ENCODE data around the gene DGKQ.
"Not testable (repeated sequence)": the region's sequence is repeated elsewhere in the genome, so short reads cannot be mapped to it uniquely, and the experiment has no call there.

Gene DGKQ

DNA sequence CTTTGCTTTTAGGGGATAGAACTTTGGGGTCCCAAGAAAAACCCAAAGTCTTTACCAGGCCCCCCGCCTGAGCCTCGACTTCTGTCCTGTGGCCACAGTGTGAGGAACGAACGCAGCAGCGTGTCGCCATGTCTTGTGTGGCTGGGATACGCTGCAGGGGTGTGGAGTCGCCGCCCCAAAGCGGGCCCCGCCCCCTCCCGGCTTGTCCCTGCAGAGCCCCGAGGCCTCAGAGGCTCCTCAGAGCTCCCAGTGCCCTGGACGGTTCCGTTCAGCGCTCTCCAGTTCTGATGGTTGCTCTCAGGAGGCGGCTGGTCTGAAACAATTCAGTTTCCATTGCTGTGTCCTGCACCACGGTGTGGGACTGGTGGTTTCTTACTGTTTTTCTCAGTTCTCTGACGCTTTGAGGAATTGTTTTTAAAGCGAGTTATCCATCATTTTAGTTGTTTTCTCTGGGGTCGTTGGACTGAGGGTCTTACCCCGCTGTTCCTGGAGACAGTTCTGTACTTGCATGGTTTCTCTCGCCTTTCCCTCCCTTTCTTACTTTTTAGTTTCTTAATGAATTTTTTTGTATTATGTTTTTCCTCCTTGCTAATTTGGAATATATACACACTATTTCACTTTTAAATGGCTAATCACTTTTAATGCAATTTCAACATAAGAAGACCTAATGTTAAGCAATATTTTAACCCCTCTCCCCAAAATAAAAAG lies 11.9 kb upstream of the DGKQ start:
- in situ Hi-C loops (cut with HindIII; ENCODE audit: low pct_ligation_motif_present, low pct_unique_long_range_greater_than_20kb, low sequenced_read_pairs): no loop called here

GRCh38 chr4:984336-985054 lies 11.1 kb upstream of the DGKQ start:
- DNase-seq: no peak
- in situ Hi-C loops (cut with HindIII; ENCODE audit: low pct_ligation_motif_present, low pct_unique_long_range_greater_than_20kb, low sequenced_read_pairs): no loop called here

More for the DNA sequence above, 11.9 kb upstream of the DGKQ start:
- no peak for DNase-seq

DNA sequence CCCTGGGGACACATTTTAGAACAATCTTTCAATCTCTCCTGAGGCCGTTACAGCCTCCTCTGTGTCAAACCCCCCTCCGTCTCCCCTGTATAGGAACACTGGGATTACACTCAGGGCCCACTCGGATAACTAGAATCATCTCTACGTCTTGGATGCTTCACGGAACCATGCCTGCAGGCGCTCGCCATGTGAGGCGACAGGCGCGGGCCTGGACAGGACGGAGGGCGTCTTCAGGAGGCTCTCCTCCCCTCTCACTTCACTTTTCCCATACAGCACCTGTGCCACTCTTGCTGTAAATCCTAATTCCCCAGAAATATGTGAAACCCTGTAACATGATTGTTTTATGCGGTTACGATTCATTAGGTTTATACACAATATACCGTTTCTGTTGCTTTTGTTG lies 9.4 kb upstream of the DGKQ start:
- in situ Hi-C loops (cut with HindIII; ENCODE audit: low pct_ligation_motif_present, low pct_unique_long_range_greater_than_20kb, low sequenced_read_pairs): no loop called here
- DNase-seq: no peak

- in situ Hi-C loops (cut with HindIII; ENCODE audit: low pct_ligation_motif_present, low pct_unique_long_range_greater_than_20kb, low sequenced_read_pairs): no loop called here
- DNase-seq: no peak
Measured at GRCh38 chr4:982291-982690, 8.9 kb upstream of the DGKQ start.

DNA sequence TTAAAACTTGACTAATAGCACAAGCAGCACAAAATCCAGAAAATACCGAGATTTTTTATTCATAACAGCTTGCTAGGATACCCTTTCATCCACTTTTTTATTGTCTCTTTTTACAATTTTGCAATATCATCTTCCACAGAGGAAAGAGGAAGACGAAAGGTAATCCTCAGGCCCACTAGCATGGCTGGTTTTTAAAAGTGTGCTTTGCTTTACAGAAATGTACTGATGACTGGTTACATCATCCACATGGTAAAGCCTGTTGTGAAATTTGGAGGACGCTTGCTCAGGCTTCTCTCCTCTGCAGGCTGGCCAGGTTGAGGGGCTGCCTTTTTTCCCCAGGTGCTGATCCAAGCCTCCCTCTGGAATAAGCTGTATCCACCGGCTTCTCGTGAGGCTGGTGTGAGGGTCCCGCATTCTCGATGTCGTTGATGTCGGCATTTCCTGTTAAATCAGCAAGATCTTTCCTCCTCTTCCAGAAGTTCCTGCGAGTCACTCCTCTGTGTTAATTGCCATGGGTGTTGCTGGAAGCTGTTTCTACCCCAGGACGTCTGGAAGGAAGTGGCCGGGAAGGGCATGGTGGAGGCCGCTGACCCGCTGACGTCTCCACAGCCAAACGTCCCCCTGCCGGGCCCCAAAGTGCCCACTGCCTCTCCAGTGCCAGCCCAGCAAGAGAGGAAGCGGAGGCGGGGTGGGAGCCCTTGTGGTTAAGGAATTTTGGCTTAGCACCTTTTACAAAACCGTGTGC lies 5.8 kb upstream of the DGKQ start:
- in situ Hi-C loops (cut with HindIII; ENCODE audit: low pct_ligation_motif_present, low pct_unique_long_range_greater_than_20kb, low sequenced_read_pairs): no loop called here
- no peak for DNase-seq

DNA sequence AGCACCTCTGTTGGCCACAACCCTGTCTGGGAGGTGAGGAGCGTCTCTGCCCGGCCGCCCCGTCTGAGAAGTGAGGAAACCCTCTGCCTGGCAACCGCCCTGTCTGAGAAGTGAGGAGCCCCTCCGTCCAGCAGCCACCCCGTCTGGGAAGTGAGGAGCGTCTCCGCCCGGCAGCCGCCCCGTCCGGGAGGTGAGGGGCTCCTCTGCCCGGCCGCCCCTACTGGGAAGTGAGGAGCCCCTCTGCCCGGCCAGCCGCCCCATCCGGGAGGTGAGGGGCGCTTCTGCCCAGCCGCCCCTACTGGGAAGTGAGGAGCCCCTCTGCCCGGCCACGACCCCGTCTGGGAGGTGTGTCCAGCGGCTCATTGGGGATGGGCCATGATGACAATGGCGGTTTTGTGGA lies 2.6 kb upstream of the DGKQ start:
- DNase-seq; in situ Hi-C loops (cut with HindIII; ENCODE audit: low pct_ligation_motif_present, low pct_unique_long_range_greater_than_20kb, low sequenced_read_pairs): not testable (repeated sequence)

- in situ Hi-C loops (cut with HindIII; ENCODE audit: low pct_ligation_motif_present, low pct_unique_long_range_greater_than_20kb, low sequenced_read_pairs): no loop called here
- no peak for DNase-seq
Measured at GRCh38 chr4:974668-975067, 1.3 kb upstream of the DGKQ start.

DNA sequence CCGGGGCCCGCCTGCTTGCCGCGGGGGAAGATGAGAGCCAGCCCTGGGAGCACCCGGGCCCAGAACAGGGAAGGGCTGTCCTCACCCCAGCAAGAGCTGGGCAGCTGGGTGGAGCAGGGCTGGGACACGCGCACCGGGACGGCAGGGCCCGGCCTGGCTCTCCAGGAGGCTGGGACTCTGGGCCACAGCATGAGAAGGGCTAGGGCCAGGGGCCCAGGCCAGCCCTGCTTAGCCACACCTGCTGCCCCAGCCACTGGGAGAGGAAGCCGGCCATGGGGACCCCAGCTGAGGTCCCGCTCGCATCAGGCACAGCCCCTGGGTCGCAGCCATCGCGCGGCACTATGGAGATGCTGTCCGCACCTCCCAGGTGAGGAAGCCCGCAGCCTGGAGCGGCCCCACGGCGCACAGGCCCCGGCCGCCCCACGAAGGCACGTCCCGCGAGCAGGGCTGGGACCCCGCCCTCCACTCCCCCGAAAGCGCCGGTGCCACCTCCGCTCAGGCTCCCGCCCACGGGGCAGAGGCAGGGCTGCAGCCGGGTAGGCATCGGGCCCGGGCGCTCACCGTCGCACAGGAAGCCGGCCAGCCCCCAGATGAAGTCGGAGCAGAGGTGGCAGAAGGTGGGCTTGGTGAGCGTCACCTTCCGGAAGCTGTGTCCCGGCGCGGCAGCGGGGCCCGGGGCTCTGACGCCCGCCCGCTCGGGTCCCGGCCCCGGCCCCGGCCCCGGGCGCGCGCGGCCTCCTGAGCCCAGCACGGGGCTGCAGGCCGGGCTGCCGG lies 531 bp downstream of the DGKQ start:
- peak; percentile 25 for DNase-seq
- in situ Hi-C loops (cut with HindIII; ENCODE audit: low pct_ligation_motif_present, low pct_unique_long_range_greater_than_20kb, low sequenced_read_pairs): no loop called here

GRCh38 chr4:971666-972500 lies 1.5 kb downstream of the DGKQ start:
- no peak for DNase-seq
- in situ Hi-C loops (cut with HindIII; ENCODE audit: low pct_ligation_motif_present, low pct_unique_long_range_greater_than_20kb, low sequenced_read_pairs): no loop called here

DNA sequence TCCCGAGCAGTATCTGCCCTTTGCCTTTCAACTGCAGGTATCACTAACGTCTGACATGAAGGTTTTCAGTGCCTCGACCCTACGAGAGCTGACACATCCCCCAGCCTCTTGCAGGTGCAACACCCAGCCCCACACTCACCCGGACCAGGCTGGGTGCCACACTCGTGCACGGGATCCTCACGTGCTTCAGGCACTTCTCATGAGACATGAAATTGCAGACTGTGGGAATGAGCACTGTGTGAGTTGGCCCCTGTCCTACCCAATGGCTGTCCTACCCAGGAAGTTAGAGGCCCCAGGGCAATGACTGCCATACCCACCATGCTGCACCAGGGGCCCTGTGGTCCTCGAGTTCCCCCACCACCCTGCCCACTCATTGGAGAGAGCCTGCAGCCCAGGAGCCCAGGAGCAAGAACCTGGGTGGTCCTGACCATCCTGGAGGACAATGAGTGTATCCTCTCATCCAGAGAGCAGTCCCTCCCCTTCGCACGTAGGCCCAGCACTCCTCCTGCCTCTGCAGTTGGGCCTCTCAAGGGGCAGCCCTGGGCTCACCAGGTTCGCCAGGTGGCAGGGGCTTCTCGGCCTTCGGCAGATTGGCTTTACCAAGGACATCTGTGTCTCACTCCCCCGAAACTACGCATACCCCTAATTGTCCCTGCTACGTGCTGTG lies 2.4 kb downstream of the DGKQ start:
- DNase-seq: no peak
- in situ Hi-C loops (cut with HindIII; ENCODE audit: low pct_ligation_motif_present, low pct_unique_long_range_greater_than_20kb, low sequenced_read_pairs): no loop called here

GRCh38 chr4:970046-970745 lies 3.2 kb downstream of the DGKQ start:
- DNase-seq: no peak
- in situ Hi-C loops (cut with HindIII; ENCODE audit: low pct_ligation_motif_present, low pct_unique_long_range_greater_than_20kb, low sequenced_read_pairs): no loop called here

DNA sequence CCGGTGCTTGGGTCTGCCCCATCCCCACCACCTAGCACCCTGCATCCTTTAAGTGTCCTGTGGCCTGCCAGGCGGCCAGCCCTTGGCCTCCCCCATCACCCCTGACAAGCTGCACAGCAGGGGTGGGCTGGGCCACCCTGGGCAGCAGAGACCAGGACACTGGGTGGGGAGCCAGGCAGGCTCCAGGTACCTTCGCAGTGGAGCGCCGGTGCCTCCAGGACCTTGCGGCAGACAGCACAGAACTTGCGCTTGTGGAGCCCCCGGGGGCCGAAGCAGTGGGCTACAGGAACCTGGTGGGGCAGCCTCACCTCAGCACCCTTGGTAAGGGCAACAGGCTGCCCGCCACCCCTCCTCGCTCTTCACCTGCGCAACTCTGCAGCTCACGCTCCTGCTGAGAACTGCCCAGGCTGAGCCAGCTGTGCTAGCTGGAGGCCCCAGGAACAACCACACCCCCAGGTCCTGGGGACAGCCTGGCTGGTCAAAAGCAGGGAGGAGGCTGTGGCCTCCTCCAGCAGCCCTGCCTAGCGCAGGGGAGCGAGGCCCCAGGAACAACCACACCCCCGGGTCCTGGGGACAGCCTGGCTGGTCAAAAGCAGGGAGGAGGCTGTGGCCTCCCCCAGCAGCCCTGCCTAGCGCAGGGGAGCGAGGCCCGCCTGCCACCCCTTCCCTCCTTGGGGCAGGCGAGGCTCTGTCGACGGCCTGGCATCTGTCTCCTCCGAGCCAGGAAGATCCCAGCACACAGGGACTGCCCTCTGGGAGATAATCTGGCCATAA lies 4.6 kb downstream of the DGKQ start:
- no peak for DNase-seq
- in situ Hi-C loops (cut with HindIII; ENCODE audit: low pct_ligation_motif_present, low pct_unique_long_range_greater_than_20kb, low sequenced_read_pairs): no loop called here

DNA sequence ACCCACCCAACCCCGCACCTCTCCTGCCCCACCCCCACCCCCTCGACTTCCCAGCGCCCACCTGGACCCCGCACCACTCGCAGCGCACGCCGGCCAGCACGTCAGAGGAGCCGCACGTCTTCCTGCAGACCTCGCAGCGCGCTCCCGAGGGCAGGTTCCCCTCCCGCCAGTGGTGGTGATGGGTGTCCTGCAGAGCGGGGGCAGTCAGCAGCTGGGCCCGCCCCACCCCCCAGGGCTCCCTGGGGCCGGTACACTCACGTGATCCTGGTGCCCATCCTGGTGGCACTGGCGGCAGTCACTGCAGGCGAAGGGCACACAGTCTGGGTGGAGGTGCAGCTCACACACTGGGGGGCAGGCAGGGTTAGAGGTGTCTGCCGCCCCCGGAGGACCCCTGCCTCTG lies 5.1 kb downstream of the DGKQ start:
- in situ Hi-C loops (cut with HindIII; ENCODE audit: low pct_ligation_motif_present, low pct_unique_long_range_greater_than_20kb, low sequenced_read_pairs): no loop called here
- DNase-seq: no peak

DNA sequence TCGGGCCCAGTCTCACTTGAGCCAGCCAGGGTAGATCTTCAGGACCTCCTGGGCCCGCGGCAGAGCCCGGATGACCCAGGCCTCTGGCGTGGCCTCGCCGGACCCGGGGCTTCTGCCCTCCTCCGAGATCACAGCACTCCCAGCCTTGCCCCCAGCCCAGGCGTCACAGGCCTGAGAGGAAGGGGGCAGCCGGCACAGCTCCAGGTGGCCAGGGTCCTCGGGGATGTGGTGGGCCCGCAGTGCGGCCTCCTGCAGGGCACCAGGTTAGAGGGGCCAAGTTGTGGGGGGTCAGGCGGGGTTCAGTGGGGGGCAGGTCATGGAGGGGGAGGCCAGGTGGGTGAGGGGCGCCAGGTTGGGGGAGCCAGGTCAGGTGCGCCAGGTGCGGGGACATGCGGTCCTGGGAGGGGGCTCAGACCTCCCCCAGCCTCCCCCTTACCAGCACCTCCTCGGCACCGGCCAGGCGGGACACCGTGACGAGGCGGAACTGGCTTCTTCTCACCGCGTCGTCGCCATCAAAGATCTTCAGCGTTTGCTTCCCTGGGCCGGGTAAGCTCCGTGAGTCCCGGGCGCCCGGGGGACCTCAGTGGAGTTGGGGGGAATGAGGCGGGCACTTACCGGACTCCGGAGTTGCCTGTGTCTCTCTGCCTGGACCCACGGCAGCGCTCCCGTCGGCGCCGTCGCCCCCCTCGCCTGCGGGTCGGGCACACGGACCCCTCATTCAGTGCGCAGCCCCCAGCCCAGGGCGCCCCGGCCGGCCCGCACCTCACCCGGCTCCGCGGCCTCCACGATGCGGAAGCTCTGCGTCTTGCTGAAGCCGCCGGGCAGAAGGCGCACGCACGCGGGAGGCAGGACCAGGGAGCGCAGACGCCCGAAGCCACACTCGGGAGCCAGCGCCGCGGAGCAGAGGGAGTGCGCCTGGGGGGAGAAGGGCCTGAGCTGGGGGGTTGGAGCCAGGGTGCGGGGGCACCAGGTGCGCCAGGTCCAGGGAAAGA lies 6.0 kb downstream of the DGKQ start:
- in situ Hi-C loops (cut with HindIII; ENCODE audit: low pct_ligation_motif_present, low pct_unique_long_range_greater_than_20kb, low sequenced_read_pairs): no loop called here
- DNase-seq: no peak
